ENCODE data around the gene TGM5. TPM values are rescaled to one million over a fixed set of nuclear protein-coding genes. Genes with fewer than 3 reads are reported as not detected.

The TGM5 gene
- total RNA-seq, 4 donors from 2014 or later, result 0.31 to 1.3 (median 0.58) TPM; not detected in 1

DNA sequence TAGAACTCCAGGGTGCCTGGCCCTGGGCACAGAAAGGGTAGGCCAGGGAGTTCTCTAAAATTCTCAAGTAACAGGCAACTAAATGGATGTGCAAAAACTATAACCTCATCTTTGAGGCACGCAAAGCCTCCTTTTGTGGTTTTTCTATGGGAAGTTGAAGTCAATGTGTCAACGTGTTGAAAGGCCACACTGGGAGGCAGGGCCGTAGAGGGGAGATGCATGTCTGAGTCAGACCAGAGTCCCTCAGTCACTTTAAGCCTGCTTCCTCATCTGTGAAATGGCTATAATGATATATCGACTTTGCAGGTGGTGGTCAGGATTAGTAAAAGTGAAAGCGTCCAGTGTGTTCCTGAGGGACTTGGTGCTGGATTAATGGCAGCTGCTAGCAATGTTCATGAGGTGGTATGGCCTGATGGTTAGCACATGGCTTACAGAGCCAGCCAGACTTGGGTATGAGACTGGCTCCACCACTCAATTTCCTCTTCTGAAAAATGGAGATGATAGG is 17.0 kb downstream of the TGM5 start:
- Histone ChIP-seq H3K9me3 (no peaks in the 10 kb centered on the region), H3K4me1 (no peaks in the 10 kb centered on the region), H3K36me3 (no peaks in the 10 kb centered on the region), H3K4me3 (no peak overlapping the region), H3K27me3 (peaks cover 9% of the 10 kb centered on the region), H3K27ac (no peak overlapping the region)
- ATAC-seq, result no peak
- TF ChIP-seq, protein P1, sequence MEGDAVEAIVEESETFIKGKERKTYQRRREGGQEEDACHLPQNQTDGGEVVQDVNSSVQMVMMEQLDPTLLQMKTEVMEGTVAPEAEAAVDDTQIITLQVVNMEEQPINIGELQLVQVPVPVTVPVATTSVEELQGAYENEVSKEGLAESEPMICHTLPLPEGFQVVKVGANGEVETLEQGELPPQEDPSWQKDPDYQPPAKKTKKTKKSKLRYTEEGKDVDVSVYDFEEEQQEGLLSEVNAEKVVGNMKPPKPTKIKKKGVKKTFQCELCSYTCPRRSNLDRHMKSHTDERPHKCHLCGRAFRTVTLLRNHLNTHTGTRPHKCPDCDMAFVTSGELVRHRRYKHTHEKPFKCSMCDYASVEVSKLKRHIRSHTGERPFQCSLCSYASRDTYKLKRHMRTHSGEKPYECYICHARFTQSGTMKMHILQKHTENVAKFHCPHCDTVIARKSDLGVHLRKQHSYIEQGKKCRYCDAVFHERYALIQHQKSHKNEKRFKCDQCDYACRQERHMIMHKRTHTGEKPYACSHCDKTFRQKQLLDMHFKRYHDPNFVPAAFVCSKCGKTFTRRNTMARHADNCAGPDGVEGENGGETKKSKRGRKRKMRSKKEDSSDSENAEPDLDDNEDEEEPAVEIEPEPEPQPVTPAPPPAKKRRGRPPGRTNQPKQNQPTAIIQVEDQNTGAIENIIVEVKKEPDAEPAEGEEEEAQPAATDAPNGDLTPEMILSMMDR (IDR thresholded peaks at IDR 0.05), result no peak
- TF ChIP-seq POLR2AphosphoS5 (IDR thresholded peaks at IDR 0.05), result no peak
- TF ChIP-seq EP300 (IDR thresholded peaks at IDR 0.05), result no peak
- TF ChIP-seq POLR2A (IDR thresholded peaks at IDR 0.05), result no peak
- 47 to 49% methylated on average over 4 of the region's 5 CpGs for WGBS, 2 donors (ENCODE audit: low coverage in 1 of 2)

DNA sequence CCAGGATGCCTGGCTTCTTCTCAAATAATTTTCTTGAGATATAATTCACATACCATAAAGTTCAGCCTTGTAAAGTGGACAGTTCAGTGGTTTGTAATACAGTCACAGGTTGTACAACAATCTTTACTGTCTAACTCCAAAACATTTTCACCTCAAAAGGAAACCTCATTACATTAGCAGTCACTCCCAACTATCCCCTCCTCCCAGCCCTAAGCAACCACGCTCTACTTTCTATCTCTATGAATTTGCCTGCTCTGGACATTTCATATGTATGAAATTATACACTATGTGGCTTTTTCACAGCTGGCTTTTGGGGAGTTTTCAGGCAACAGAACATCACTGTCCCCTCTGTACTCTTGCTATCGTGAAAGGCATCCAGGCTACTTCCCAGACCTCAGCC is 17.5 kb downstream of the TGM5 start:
- H3K9me3 ChIP-seq, result no peaks in the 10 kb centered on the region
- no peaks in the 10 kb centered on the region for H3K4me1 ChIP-seq
- H3K36me3 ChIP-seq, result no peaks in the 10 kb centered on the region
- 50 to 100% methylated on average over 1 to 2 of the region's 2 CpGs for WGBS, 2 donors (ENCODE audit: low coverage in 1 of 2)
- no peak overlapping the region for H3K4me3 ChIP-seq
- peaks cover 9% of the 10 kb centered on the region for H3K27me3 ChIP-seq
- ATAC-seq, result no peak
- no peak overlapping the region for H3K27ac ChIP-seq
- TF ChIP-seq EP300 (IDR thresholded peaks at IDR 0.05) (no peak), POLR2AphosphoS5 (IDR thresholded peaks at IDR 0.05) (no peak), POLR2A (IDR thresholded peaks at IDR 0.05) (no peak)
- TF ChIP-seq, protein P1 (IDR thresholded peaks at IDR 0.05), result no peak

DNA sequence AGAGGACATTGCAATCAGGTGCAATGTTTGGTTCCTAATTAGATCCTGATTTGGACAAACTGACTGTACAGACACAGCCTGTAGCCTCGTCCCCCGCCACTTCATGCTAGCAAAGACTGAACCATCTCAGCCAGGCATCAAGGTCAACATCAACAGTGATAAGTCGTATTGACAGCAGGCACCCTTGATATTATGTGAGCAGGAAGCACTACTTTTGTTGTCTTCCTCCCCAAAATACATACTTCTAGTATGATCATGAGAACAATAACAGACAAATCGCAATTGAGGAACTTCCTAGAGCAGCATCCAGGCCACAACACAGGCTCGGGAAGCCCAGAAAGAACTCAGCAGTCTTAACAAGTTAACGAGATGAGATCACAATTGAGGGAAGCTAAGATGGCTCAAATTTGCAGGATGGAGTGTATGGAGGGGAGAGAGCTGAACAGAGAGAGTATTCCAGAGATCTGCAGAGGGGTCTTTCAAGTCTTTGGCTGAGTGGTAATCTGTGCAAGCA is 20.4 kb downstream of the TGM5 start:
- Histone ChIP-seq H3K4me1 (no peaks in the 10 kb centered on the region), H3K27me3 (no peaks in the 10 kb centered on the region), H3K36me3 (no peaks in the 10 kb centered on the region), H3K4me3 (no peak overlapping the region), H3K9me3 (no peaks in the 10 kb centered on the region), H3K27ac (no peak overlapping the region)
- 20 to 53% methylated on average over 1 to 3 of the region's 6 CpGs for WGBS, 2 donors (ENCODE audit: low coverage in 1 of 2)
- no peak for TF ChIP-seq EP300 (IDR thresholded peaks at IDR 0.05)
- ATAC-seq, result no peak

DNA sequence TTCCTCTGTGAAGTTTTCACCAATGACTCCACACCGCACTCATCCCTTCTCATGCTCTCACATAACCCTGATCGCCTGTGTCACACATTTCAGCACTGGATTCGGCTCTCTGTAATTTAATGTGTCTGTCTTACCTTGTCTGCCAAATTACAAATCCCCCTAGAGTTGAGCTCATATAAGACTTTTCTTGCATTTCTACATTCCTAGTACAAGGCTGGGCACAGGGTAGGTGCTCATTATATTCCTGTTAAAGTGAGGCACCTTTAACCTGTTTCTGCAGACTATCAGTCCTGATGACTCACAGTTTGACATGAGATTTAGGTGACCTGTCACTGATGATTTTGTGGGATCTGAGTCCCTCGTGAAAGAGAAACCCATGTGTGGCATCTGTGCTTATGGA is 22.6 kb downstream of the TGM5 start:
- Histone ChIP-seq H3K36me3 (no peaks in the 10 kb centered on the region), H3K27ac (no peak overlapping the region), H3K4me3 (no peak overlapping the region), H3K27me3 (peaks cover 2% of the 10 kb centered on the region), H3K9me3 (no peaks in the 10 kb centered on the region), H3K4me1 (no peaks in the 10 kb centered on the region)
- WGBS, 2 donors (ENCODE audit: low coverage in 1 of 2), result 81 to 82% methylated on average over 4 of the region's 4 CpGs
- TF ChIP-seq POLR2AphosphoS5 (IDR thresholded peaks at IDR 0.05) (no peak), POLR2A (IDR thresholded peaks at IDR 0.05) (no peak), EP300 (IDR thresholded peaks at IDR 0.05) (no peak)
- TF ChIP-seq, protein P1 (IDR thresholded peaks at IDR 0.05), result no peak
- no peak for ATAC-seq

DNA sequence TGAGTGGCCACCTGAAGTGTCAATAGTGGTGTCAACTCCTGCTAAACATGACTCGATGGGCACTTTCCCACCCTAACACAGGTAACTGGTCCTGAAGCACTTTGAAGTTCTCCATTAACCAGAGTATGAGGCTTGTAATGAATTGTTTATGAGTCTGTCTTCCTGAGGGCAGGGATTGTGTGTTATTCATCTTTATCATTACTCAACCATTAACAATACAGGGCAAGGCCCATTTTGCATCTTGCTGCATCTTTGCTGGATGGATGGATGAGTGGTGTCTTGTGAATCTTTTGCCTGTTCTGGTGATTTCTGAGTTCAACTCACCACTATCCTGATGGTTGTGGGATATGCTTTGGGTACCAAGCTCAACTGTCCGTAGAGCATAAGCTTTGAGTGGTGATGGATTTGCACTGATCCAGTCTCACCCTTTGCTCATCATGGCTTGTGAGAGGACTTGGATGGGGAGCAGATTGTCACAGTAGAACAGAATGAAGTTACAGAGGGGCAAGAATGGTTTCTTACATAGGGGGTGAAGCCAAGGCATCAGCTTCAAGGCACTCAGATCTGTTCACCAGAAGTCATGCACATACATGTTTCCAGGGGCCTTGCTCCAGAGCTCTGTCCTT is 23.6 kb downstream of the TGM5 start:
- Histone ChIP-seq H3K4me1 (no peaks in the 10 kb centered on the region), H3K36me3 (no peaks in the 10 kb centered on the region), H3K4me3 (no peak overlapping the region), H3K9me3 (no peaks in the 10 kb centered on the region), H3K27me3 (peaks cover 11% of the 10 kb centered on the region), H3K27ac (no peak overlapping the region)
- ATAC-seq, result no peak
- TF ChIP-seq EP300 (IDR thresholded peaks at IDR 0.05) (no peak), POLR2A (IDR thresholded peaks at IDR 0.05) (no peak), POLR2AphosphoS5 (IDR thresholded peaks at IDR 0.05) (no peak)
- TF ChIP-seq, protein P1 (IDR thresholded peaks at IDR 0.05), result no peak
- WGBS, 2 donors (ENCODE audit: low coverage in 1 of 2), result 85 to 93% methylated on average over 2 of the region's 2 CpGs

All from gastroesophageal sphincter (tissue), 4 donors.